ENCODE results near the gene LAMB1. TPM values are rescaled to one million over a fixed set of nuclear protein-coding genes. Genes with fewer than 3 reads are reported as not detected.
A peak's percentile ranks its signal among the peaks of the same experiment; 100 is the strongest.

Gene LAMB1
- total and polyA plus RNA-seq, 2 of the 13 experiments (the other 11 are each of a cell fraction or from before 2014, with no cell fraction given), result 109 to 124 TPM

DNA sequence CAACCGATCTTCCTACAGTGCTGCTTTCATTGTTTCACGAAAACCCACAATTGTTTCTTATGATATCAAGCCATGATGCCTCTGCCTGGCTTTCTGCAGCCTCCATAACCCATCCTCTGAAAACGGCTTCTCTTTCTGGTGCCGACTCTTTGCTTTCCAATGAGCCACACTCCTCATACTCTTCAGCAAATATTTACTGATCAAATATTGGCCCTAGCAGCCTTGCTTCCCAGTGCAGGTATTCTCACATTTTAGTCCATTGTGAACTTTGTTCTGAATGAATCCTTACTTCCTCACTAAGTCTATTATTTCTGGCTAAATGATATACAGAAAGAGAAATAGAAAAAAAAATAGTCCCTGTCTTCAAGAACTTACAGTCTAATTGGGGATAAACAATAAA lies 35.5 kb downstream of the LAMB1 start (continued):
- TF ChIP-seq AHDC1 (CRISPR knock-in tag; IDR thresholded peaks at IDR 0.05; ENCODE audit: borderline replicate concordance) (peak; percentile 95), NR2F6 (IDR thresholded peaks at IDR 0.05) (no peak; the same call in 1 of the 2 replicates), NR2F6 (CRISPR knock-in tag; IDR thresholded peaks at IDR 0.05) (peak; percentile 39), FOXJ3 (CRISPR knock-in tag; IDR thresholded peaks at IDR 0.05; ENCODE audit: borderline replicate concordance) (peak; percentile 87; the same call in 1 of the 2 replicates), HMG20B (CRISPR knock-in tag; conservative IDR thresholded peaks at IDR 0.05) (peak; percentile 67; the same call in 1 of the 2 replicates), TOE1 (CRISPR knock-in tag; IDR thresholded peaks at IDR 0.05) (peak; percentile 76; the same call in 1 of the 2 replicates), PITX1 (CRISPR knock-in tag; IDR thresholded peaks at IDR 0.05) (peak; percentile 75; the same call in 1 of the 2 replicates), KLF16 (CRISPR knock-in tag; IDR thresholded peaks at IDR 0.05) (peak in 1 of 2 experiments; percentile 39; a peak in 1 of 4 replicates), SMYD3 (CRISPR knock-in tag; IDR thresholded peaks at IDR 0.05) (0 out of 2 replicates have a peak, but pooled peaks have one; percentile 51), SMC3 (IDR thresholded peaks at IDR 0.05; ENCODE audit: low read length) (peak; percentile 20; the same call in 1 of the 2 replicates), ONECUT2 (CRISPR knock-in tag; IDR thresholded peaks at IDR 0.05) (peak; percentile 27; the same call in 1 of the 2 replicates), ZNF614 (CRISPR knock-in tag; IDR thresholded peaks at IDR 0.05; ENCODE audit: borderline replicate concordance) (peak; percentile 69), FOXA1 (IDR thresholded peaks at IDR 0.05) (peak; percentile 80), FOXA1 (CRISPR knock-in tag; IDR thresholded peaks at IDR 0.05) (peak; percentile 89), HDAC1 (CRISPR knock-in tag; IDR thresholded peaks at IDR 0.05) (peak; percentile 69; the same call in 1 of the 2 replicates), SIX1 (CRISPR knock-in tag; IDR thresholded peaks at IDR 0.05; ENCODE audit: borderline replicate concordance) (peak; percentile 74; the same call in 1 of the 2 replicates), ZBTB7B (CRISPR knock-in tag; IDR thresholded peaks at IDR 0.05) (no peak), GATAD2A (CRISPR knock-in tag; IDR thresholded peaks at IDR 0.05) (peak; percentile 96), HOXA9 (CRISPR knock-in tag; IDR thresholded peaks at IDR 0.05; ENCODE audit: borderline replicate concordance) (no peak), XRCC5 (optimal IDR thresholded peaks at IDR 0.05; ENCODE audit: low read length) (no peak), ELF3 (CRISPR knock-in tag; IDR thresholded peaks at IDR 0.05) (peak; percentile 88), ZKSCAN8 (CRISPR knock-in tag; IDR thresholded peaks at IDR 0.05; ENCODE audit: borderline replicate concordance) (peak; percentile 58; the same call in 1 of the 2 replicates), SALL1 (CRISPR knock-in tag; IDR thresholded peaks at IDR 0.05) (peak; percentile 82)
- TF ChIP-seq, protein P1, sequence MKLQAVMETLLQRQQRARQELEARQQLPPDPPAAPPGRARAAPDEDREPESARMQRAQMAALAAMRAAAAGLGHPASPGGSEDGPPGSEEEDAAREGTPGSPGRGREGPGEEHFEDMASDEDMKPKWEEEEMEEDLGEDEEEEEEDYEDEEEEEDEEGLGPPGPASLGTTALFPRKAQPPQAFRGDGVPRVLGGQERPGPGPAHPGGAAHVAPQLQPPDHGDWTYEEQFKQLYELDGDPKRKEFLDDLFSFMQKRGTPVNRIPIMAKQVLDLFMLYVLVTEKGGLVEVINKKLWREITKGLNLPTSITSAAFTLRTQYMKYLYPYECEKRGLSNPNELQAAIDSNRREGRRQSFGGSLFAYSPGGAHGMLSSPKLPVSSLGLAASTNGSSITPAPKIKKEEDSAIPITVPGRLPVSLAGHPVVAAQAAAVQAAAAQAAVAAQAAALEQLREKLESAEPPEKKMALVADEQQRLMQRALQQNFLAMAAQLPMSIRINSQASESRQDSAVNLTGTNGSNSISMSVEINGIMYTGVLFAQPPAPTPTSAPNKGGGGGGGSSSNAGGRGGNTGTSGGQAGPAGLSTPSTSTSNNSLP (IDR thresholded peaks at IDR 0.05; ENCODE audit: low read depth, low read length), result peak; percentile 64
- TF ChIP-seq, protein P2, sequence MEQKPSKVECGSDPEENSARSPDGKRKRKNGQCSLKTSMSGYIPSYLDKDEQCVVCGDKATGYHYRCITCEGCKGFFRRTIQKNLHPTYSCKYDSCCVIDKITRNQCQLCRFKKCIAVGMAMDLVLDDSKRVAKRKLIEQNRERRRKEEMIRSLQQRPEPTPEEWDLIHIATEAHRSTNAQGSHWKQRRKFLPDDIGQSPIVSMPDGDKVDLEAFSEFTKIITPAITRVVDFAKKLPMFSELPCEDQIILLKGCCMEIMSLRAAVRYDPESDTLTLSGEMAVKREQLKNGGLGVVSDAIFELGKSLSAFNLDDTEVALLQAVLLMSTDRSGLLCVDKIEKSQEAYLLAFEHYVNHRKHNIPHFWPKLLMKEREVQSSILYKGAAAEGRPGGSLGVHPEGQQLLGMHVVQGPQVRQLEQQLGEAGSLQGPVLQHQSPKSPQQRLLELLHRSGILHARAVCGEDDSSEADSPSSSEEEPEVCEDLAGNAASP (CRISPR knock-in tag; IDR thresholded peaks at IDR 0.05; ENCODE audit: borderline replicate concordance), result 0 out of 2 replicates have a peak, but pooled peaks have one; percentile 52

Data from HepG2 (cell line).